Neural cell (in vitro differentiated cells): ENCODE results near the gene ENAH. TPM values are rescaled to one million over a fixed set of nuclear protein-coding genes. Genes with fewer than 3 reads are reported as not detected.

Source experiments
- H2AFZ ChIP-seq: fragments of 200-600, 300-800 bp; sonication (generic), shearing (Covaris generic); 2 replicates; pipeline ENCODE4 v1.6.0; 2014; ENCODE audit warnings: low read depth, mild to moderate bottlenecking, antibody characterized with exemption, low read length, moderate library complexity
- H3F3A ChIP-seq: fragments of 200-600 bp; shearing (Covaris generic); 2 replicates; pipeline ENCODE4 v1.6.1; 2016; ENCODE audit warnings: mild to moderate bottlenecking, moderate library complexity, mixed read lengths, antibody characterized with exemption, low read length; ENCODE audit not compliant: insufficient read depth, poor library complexity, severe bottlenecking
- H3K27ac ChIP-seq: fragments of 200-600, 300-800 bp; sonication (generic), shearing (Covaris generic); 2 replicates; pipeline ENCODE4 v1.5.1; 2014; ENCODE audit warnings: mild to moderate bottlenecking, low read length, moderate library complexity
- H3K27me3 ChIP-seq: fragments of 300-800, 200-600 bp; sonication (generic), shearing (Covaris generic); 2 replicates; pipeline ENCODE4 v1.6.0; 2014; ENCODE audit warnings: mild to moderate bottlenecking, low read depth, low read length, moderate library complexity; ENCODE audit not compliant: insufficient read depth
- H3K36me3 ChIP-seq: fragments of 300-800, 200-600 bp; sonication (generic), shearing (Covaris generic); 2 replicates; pipeline ENCODE4 v1.5.1; 2014; ENCODE audit warnings: mild to moderate bottlenecking, antibody characterized with exemption, low read length, moderate library complexity; ENCODE audit not compliant: insufficient read depth
- H3K4me2 ChIP-seq: fragments of 300-800, 200-600 bp; sonication (generic), shearing (Covaris generic); 2 replicates; pipeline ENCODE4 v1.6.0; 2014; ENCODE audit warnings: mild to moderate bottlenecking, low read length
- H3K4me3 ChIP-seq: fragments of 300-800, 200-600 bp; sonication (generic), shearing (Covaris generic); 2 replicates; pipeline ENCODE4 v1.5.1; 2014; ENCODE audit warnings: mild to moderate bottlenecking, low read length, moderate library complexity
- H3K79me2 ChIP-seq: fragments of 200-600 bp; shearing (Covaris generic); replicated peaks from 2 replicates; pipeline ENCODE4 v1.6.0; 2014; ENCODE audit warnings: mild to moderate bottlenecking, low read length, moderate library complexity; ENCODE audit not compliant: insufficient read depth
- H3K9ac ChIP-seq: fragments of 300-800, 200-600 bp; sonication (generic), shearing (Covaris generic); 2 replicates; pipeline ENCODE4 v1.6.1; 2016; ENCODE audit warnings: mild to moderate bottlenecking, low read length, mixed read lengths
- H3K9me2 ChIP-seq: fragments of 200-600 bp; shearing (Covaris generic); 2 replicates; pipeline ENCODE4 v1.6.1; 2016; ENCODE audit warnings: mild to moderate bottlenecking, low read length, mixed read lengths; ENCODE audit not compliant: insufficient read depth
- H3K9me3 ChIP-seq: fragments of 200-600, 300-800 bp; sonication (generic), shearing (Covaris generic); 2 replicates; pipeline ENCODE4 v1.6.1; 2016; ENCODE audit warnings: mild to moderate bottlenecking, mixed run types, low read length, moderate library complexity, mixed read lengths
- H4K20me1 ChIP-seq: fragments of 200-600 bp; shearing (Covaris generic); 2 replicates; pipeline ENCODE4 v1.6.1; 2016; ENCODE audit warnings: mild to moderate bottlenecking, mixed run types; ENCODE audit not compliant: insufficient read depth
- EP300 ChIP-seq: fragments of 450-650 bp; conservative IDR thresholded peaks from 2 replicates; pipeline ENCODE4 v1.6.1; 2014; ENCODE audit warnings: antibody characterized with exemption, mild to moderate bottlenecking, moderate library complexity; ENCODE audit not compliant: poor library complexity, severe bottlenecking
- EZH2 ChIP-seq: fragments of 200-600, 300-800 bp; shearing (Covaris generic), sonication (generic); IDR thresholded peaks from 2 replicates; pipeline ENCODE4 v1.6.1; 2014; ENCODE audit warnings: antibody characterized with exemption, low read length, borderline replicate concordance, mild to moderate bottlenecking; ENCODE audit not compliant: insufficient read depth, poor library complexity, severe bottlenecking
- MXI1 ChIP-seq: fragments of 450-650 bp; conservative IDR thresholded peaks from 2 replicates; pipeline ENCODE4 v1.6.1; 2014; ENCODE audit warnings: antibody characterized with exemption, mild to moderate bottlenecking; ENCODE audit not compliant: poor library complexity, severe bottlenecking
- POLR2AphosphoS5 ChIP-seq: IDR thresholded peaks from 2 replicates; pipeline ENCODE4 v1.6.1; 2012
- SMC3 ChIP-seq: fragments of 450-650 bp; conservative IDR thresholded peaks from 2 replicates; pipeline ENCODE4 v1.6.1; 2014; ENCODE audit warnings: antibody characterized with exemption, mild to moderate bottlenecking, moderate library complexity; ENCODE audit not compliant: poor library complexity
- TAF1 ChIP-seq: IDR thresholded peaks from 2 replicates; pipeline ENCODE4 v1.6.1; 2012; ENCODE audit warnings: low read depth
- polyA plus RNA-seq: library from polyadenylated mRNA; depleted of rRNA; stranded (reverse); fragments of >200 nt; gene quantifications from 2 replicates; pipeline ENCODE4 v1.2.3, GENCODE V29; 2014
- TF ChIP-seq, protein P1 (sequence below): IDR thresholded peaks from 2 replicates; pipeline ENCODE4 v1.6.1; 2012; ENCODE audit warnings: borderline replicate concordance
- TF ChIP-seq, protein P2 (sequence below): fragments of 450-650 bp; IDR thresholded peaks from 2 replicates; pipeline ENCODE4 v1.5.1; 2014; ENCODE audit warnings: antibody characterized with exemption, mild to moderate bottlenecking, moderate library complexity; ENCODE audit not compliant: poor library complexity, severe bottlenecking

Gene ENAH
- polyA plus RNA-seq, 1 donor from 2014 or later = 58.4 TPM

DNA sequence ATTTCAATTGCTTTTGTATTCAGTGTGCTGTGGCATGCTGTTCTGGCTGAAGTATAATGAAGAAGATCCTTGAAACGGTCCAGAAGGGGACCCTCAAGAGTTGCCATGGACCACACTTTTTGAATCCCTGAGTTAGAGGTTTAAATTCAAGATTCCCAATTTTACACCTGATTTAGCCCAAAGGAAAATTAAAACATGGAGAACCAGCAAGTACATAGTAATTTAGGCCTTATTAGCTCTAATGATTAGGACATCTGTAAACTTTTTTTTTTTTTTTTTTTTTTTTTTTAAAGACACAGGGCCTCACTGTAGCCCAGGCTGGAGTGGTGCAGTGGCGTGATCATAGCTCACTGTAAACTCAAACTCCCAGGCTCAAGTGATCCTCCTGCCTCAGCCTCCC, 107.3 kb downstream of the ENAH start:
- no peaks in the 10 kb centered on the region for H3K36me3 ChIP-seq
- H2AFZ ChIP-seq = no peak overlapping the region
- H3K79me2 ChIP-seq = peaks cover 37% of the 10 kb centered on the region
- peak overlapping the region; percentile 44 for H3K4me3 ChIP-seq
- H3F3A ChIP-seq = peaks cover 20% of the 10 kb centered on the region
- H3K4me2 ChIP-seq = no peak overlapping the region
- TF ChIP-seq, protein P1, sequence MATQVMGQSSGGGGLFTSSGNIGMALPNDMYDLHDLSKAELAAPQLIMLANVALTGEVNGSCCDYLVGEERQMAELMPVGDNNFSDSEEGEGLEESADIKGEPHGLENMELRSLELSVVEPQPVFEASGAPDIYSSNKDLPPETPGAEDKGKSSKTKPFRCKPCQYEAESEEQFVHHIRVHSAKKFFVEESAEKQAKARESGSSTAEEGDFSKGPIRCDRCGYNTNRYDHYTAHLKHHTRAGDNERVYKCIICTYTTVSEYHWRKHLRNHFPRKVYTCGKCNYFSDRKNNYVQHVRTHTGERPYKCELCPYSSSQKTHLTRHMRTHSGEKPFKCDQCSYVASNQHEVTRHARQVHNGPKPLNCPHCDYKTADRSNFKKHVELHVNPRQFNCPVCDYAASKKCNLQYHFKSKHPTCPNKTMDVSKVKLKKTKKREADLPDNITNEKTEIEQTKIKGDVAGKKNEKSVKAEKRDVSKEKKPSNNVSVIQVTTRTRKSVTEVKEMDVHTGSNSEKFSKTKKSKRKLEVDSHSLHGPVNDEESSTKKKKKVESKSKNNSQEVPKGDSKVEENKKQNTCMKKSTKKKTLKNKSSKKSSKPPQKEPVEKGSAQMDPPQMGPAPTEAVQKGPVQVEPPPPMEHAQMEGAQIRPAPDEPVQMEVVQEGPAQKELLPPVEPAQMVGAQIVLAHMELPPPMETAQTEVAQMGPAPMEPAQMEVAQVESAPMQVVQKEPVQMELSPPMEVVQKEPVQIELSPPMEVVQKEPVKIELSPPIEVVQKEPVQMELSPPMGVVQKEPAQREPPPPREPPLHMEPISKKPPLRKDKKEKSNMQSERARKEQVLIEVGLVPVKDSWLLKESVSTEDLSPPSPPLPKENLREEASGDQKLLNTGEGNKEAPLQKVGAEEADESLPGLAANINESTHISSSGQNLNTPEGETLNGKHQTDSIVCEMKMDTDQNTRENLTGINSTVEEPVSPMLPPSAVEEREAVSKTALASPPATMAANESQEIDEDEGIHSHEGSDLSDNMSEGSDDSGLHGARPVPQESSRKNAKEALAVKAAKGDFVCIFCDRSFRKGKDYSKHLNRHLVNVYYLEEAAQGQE = no peak
- TF ChIP-seq MXI1 (no peak), POLR2AphosphoS5 (no peak), SMC3 (no peak), TAF1 (no peak)
- TF ChIP-seq, protein P2, sequence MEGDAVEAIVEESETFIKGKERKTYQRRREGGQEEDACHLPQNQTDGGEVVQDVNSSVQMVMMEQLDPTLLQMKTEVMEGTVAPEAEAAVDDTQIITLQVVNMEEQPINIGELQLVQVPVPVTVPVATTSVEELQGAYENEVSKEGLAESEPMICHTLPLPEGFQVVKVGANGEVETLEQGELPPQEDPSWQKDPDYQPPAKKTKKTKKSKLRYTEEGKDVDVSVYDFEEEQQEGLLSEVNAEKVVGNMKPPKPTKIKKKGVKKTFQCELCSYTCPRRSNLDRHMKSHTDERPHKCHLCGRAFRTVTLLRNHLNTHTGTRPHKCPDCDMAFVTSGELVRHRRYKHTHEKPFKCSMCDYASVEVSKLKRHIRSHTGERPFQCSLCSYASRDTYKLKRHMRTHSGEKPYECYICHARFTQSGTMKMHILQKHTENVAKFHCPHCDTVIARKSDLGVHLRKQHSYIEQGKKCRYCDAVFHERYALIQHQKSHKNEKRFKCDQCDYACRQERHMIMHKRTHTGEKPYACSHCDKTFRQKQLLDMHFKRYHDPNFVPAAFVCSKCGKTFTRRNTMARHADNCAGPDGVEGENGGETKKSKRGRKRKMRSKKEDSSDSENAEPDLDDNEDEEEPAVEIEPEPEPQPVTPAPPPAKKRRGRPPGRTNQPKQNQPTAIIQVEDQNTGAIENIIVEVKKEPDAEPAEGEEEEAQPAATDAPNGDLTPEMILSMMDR = no peak
- H4K20me1 ChIP-seq = no peaks in the 10 kb centered on the region
- no peaks in the 10 kb centered on the region for H3K9me2 ChIP-seq
- H3K27ac ChIP-seq = peak overlapping the region; percentile 68
- no peaks in the 10 kb centered on the region for H3K9me3 ChIP-seq
- no peak overlapping the region for H3K9ac ChIP-seq
- H3K27me3 ChIP-seq = no peaks in the 10 kb centered on the region

DNA sequence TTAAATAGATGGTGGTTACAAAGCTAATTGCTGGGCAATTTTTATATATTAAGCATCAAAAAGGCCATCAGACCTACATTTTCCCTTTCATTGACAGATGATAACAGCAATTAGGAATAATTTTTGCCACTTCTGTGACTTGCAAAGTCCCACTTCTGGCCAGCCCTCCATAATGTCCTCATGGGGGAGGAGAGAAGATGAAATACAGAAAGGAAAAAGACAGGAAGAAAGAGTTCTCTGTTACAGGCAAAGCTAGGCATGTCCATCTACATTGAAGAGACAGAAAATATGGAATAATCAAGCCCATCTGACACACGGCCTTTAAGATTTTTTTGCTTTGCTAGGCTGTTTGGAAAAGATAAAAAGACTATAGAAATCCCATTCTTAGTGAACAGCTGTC, 108.0 kb downstream of the ENAH start:
- H3K9me2 ChIP-seq = no peaks in the 10 kb centered on the region
- peak overlapping the region; percentile 44 for H3K4me3 ChIP-seq
- no peaks in the 10 kb centered on the region for H4K20me1 ChIP-seq
- H3K9me3 ChIP-seq = no peaks in the 10 kb centered on the region
- H3K79me2 ChIP-seq = peaks cover 37% of the 10 kb centered on the region
- peak overlapping the region; percentile 48 for H3K4me2 ChIP-seq
- peak overlapping the region; percentile 68 for H3K27ac ChIP-seq
- H3K9ac ChIP-seq = no peak overlapping the region
- H3K27me3 ChIP-seq = no peaks in the 10 kb centered on the region
- TF ChIP-seq POLR2AphosphoS5 = no peak
- no peak overlapping the region for H2AFZ ChIP-seq
- no peaks in the 10 kb centered on the region for H3K36me3 ChIP-seq
- H3F3A ChIP-seq = peaks cover 20% of the 10 kb centered on the region

DNA sequence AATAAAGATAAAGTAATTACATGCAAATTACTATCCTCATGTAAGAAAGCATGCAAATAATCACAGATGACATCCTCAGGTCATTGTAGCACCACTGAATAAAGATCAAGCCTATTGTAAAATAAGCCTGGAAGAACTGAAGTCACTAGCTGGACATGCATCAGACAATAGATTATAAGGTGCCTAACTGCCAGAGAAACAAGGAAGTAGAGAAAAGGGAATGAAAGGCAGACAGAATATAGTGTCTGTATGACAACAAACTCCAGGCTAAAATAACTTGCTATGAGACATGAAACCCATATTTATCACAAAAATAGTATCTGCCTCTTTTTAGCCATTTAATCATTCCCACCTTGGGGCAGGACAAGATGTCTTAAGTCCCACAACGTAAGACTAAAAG, 108.7 kb downstream of the ENAH start:
- H3F3A ChIP-seq = peaks cover 20% of the 10 kb centered on the region
- H2AFZ ChIP-seq = no peak overlapping the region
- H3K4me3 ChIP-seq = peak overlapping the region; percentile 56
- no peaks in the 10 kb centered on the region for H3K27me3 ChIP-seq
- peak overlapping the region; percentile 68 for H3K27ac ChIP-seq
- no peaks in the 10 kb centered on the region for H4K20me1 ChIP-seq
- no peaks in the 10 kb centered on the region for H3K9me2 ChIP-seq
- peak overlapping the region; percentile 76 for H3K4me2 ChIP-seq
- no peaks in the 10 kb centered on the region for H3K36me3 ChIP-seq
- peak overlapping the region; percentile 36 for H3K9ac ChIP-seq
- TF ChIP-seq EP300 (no peak), MXI1 (no peak), TAF1 (no peak), POLR2AphosphoS5 (no peak), EZH2 (no peak)
- TF ChIP-seq, protein P2 = no peak
- H3K9me3 ChIP-seq = no peaks in the 10 kb centered on the region
- H3K79me2 ChIP-seq = peaks cover 37% of the 10 kb centered on the region
